Measurements from ENCODE around the gene SLC6A18. TPM values are rescaled to one million over a fixed set of nuclear protein-coding genes. Genes with fewer than 3 reads are reported as not detected.

SLC6A18 gene
- total and polyA plus RNA-seq, 2 of the 4 experiments (the other 2 are of a cell fraction), result not detected

GRCh38 chr5:1278216-1278615 lies 53.0 kb downstream of the SLC6A18 start:
- no peak overlapping the region for H4K5ac ChIP-seq (ENCODE audit: low read depth, low read length)
- H4K8ac ChIP-seq (ENCODE audit: low read depth in 2 of 2, low read length in 2 of 2), result no peak overlapping the region
- H3K14ac ChIP-seq (replicated peaks; ENCODE audit: low read depth, low read length), result no peak overlapping the region
- peaks cover 25% of the 10 kb centered on the region for H3K9me3 ChIP-seq (ENCODE audit: control insufficient read depth, insufficient read depth, low read length)
- H3K4ac ChIP-seq (ENCODE audit: low read depth, low read length), result no peak overlapping the region
- no peak overlapping the region for H3K18ac ChIP-seq (ENCODE audit: low read depth, low read length)
- BruUV-seq (replicated peaks), result no TSS peak
- H2AK9ac ChIP-seq (replicated peaks; ENCODE audit: low read depth, low read length, poor library complexity), result no peak overlapping the region
- no peaks in the 10 kb centered on the region for H4K20me1 ChIP-seq (ENCODE audit: insufficient read depth, low read length)
- no peaks in the 10 kb centered on the region for H3K79me1 ChIP-seq (ENCODE audit: low read depth in 1 of 2, low read length in 2 of 2)
- POLR2A ChIA-PET (ENCODE audit: unreplicated experiment), result no interaction called here
- dilution Hi-C loops (cut with HindIII; ENCODE audit: low sequenced_read_pairs, unreplicated experiment), result no loop called here
- H3K23ac ChIP-seq (ENCODE audit: low read depth, low read length), result no peak overlapping the region
- no peak overlapping the region for H3K9ac ChIP-seq (ENCODE audit: low read depth, low read length)
- no peak overlapping the region for H3K4me2 ChIP-seq (ENCODE audit: low read depth, low read length)
- no peak overlapping the region for H3K27ac ChIP-seq (ENCODE audit: insufficient read depth, low read length)
- DNase-seq, result no peak
- H2BK15ac ChIP-seq (ENCODE audit: low read depth, low read length), result no peak overlapping the region
- CTCF ChIA-PET, result no interaction called here
- H3K9me1 ChIP-seq (ENCODE audit: insufficient read depth, low read length), result no peaks in the 10 kb centered on the region
- H3K27me3 ChIP-seq (ENCODE audit: control insufficient read depth, insufficient read depth, low read length), result no peaks in the 10 kb centered on the region
- no peak overlapping the region for H3K4me3 ChIP-seq (ENCODE audit: insufficient read depth, low read depth, low read length)
- no peak overlapping the region for H2AFZ ChIP-seq (replicated peaks; ENCODE audit: low read length, poor library complexity)
- ATAC-seq (ENCODE audit: low read depth), result no peak
- H2BK120ac ChIP-seq (ENCODE audit: low read depth, low read length), result no peak overlapping the region
- intact Hi-C loops (cut with micrococcal nuclease), result no loop called here
- H4K91ac ChIP-seq (ENCODE audit: insufficient read depth, low read depth, low read length), result no peak overlapping the region
- no peak overlapping the region for H2AK5ac ChIP-seq (ENCODE audit: low read depth, low read length)
- in situ Hi-C loops (cut with MboI; ENCODE audit: low sequenced_read_pairs), result no loop called here
- WGBS, 2 experiments (ENCODE audit: extremely low coverage in 2 of 2, insufficient read length in 1 of 2), result 60% methylated on average over 1 of the region's 13 CpGs; no CpG with 5 or more reads in 1 of the 2 experiments
- no peaks in the 10 kb centered on the region for H3K36me3 ChIP-seq (ENCODE audit: control insufficient read depth, insufficient read depth, low read length)
- no peaks in the 10 kb centered on the region for H3K4me1 ChIP-seq (ENCODE audit: control insufficient read depth, insufficient read depth, low read length)
- no peak for TF ChIP-seq RCOR1 (IDR thresholded peaks at IDR 0.05; ENCODE audit: insufficient replicate concordance, low read length)
- TF ChIP-seq MXI1 (IDR thresholded peaks at IDR 0.05; ENCODE audit: borderline replicate concordance, low read depth, low read length), result no peak
- TF ChIP-seq RFX5 (IDR thresholded peaks at IDR 0.05; ENCODE audit: low read depth, low read length), result no peak
- TF ChIP-seq CHD1 (IDR thresholded peaks at IDR 0.05; ENCODE audit: low read depth, low read length), result no peak
- TF ChIP-seq FOS (IDR thresholded peaks at IDR 0.05; ENCODE audit: low read depth, low read length), result no peak
- no peak for TF ChIP-seq USF2 (IDR thresholded peaks at IDR 0.05; ENCODE audit: low read depth, low read length)
- TF ChIP-seq MAZ (IDR thresholded peaks at IDR 0.05; ENCODE audit: borderline replicate concordance, low read depth, low read length), result no peak
- TF ChIP-seq RAD21 (IDR thresholded peaks at IDR 0.05; ENCODE audit: low read length), result no peak
- TF ChIP-seq NFE2L2 (IDR thresholded peaks at IDR 0.05; ENCODE audit: low read depth, low read length), result no peak
- no peak for TF ChIP-seq CEBPB (IDR thresholded peaks at IDR 0.05; ENCODE audit: low read depth, low read length)
- no peak for TF ChIP-seq POLR2A (IDR thresholded peaks at IDR 0.05; ENCODE audit: low read depth, low read length)
- TF ChIP-seq SMC3 (IDR thresholded peaks at IDR 0.05; ENCODE audit: low read depth, low read length), result no peak
- TF ChIP-seq, protein P1, sequence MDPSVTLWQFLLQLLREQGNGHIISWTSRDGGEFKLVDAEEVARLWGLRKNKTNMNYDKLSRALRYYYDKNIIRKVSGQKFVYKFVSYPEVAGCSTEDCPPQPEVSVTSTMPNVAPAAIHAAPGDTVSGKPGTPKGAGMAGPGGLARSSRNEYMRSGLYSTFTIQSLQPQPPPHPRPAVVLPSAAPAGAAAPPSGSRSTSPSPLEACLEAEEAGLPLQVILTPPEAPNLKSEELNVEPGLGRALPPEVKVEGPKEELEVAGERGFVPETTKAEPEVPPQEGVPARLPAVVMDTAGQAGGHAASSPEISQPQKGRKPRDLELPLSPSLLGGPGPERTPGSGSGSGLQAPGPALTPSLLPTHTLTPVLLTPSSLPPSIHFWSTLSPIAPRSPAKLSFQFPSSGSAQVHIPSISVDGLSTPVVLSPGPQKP (IDR thresholded peaks at IDR 0.05; ENCODE audit: borderline replicate concordance, low read depth, low read length), result no peak
- TF ChIP-seq CTCF (conservative IDR thresholded peaks at IDR 0.05; ENCODE audit: low read depth, low read length), result no peak
- TF ChIP-seq MAFK (IDR thresholded peaks at IDR 0.05; ENCODE audit: low read depth, low read length), result no peak
- TF ChIP-seq BHLHE40 (IDR thresholded peaks at IDR 0.05; ENCODE audit: low read depth, low read length), result no peak
- H3K56ac ChIP-seq (ENCODE audit: extremely low read depth, insufficient read depth, low read length), result no peak overlapping the region
- H2BK20ac ChIP-seq (ENCODE audit: low read depth, low read length), result no peak overlapping the region
- no peak overlapping the region for H2BK5ac ChIP-seq (ENCODE audit: low read depth, low read length, poor library complexity, severe bottlenecking)
